H9 (cell line): ENCODE measurements around the gene ZCWPW1. TPM values are rescaled to one million over a fixed set of nuclear protein-coding genes. Genes with fewer than 3 reads are reported as not detected.

Experiments
- DNase-seq: peaks from one replicate; pipeline ENCODE4 v3.0.0-alpha.2; 2017
- H2AFZ ChIP-seq: one replicate; pipeline ENCODE4 v1.6.1; 2013; ENCODE audit warnings: mild to moderate bottlenecking, low read length, control low read depth, moderate library complexity
- H2AK5ac ChIP-seq: 2 replicates; pipeline ENCODE4 v1.6.1; 2013; ENCODE audit warnings: low read length, control low read depth, mixed read lengths; ENCODE audit not compliant: insufficient read length
- H2BK120ac ChIP-seq: one replicate; pipeline ENCODE4 v1.6.1; 2013; ENCODE audit warnings: low read depth, mild to moderate bottlenecking, low read length, control low read depth, inconsistent platforms; ENCODE audit not compliant: poor library complexity, severe bottlenecking
- H2BK12ac ChIP-seq: 2 replicates; pipeline ENCODE4 v1.6.1; 2013; ENCODE audit warnings: low read length, control low read depth, mixed read lengths, low read depth; ENCODE audit not compliant: insufficient read length
- H2BK15ac ChIP-seq: 2 replicates; pipeline ENCODE4 v1.6.1; 2013; ENCODE audit warnings: low read depth, low read length, control low read depth
- H2BK20ac ChIP-seq: one replicate; pipeline ENCODE4 v1.6.1; 2013; ENCODE audit warnings: low read depth, mild to moderate bottlenecking, low read length, control low read depth, inconsistent platforms; ENCODE audit not compliant: poor library complexity, severe bottlenecking
- H2BK5ac ChIP-seq: 2 replicates; pipeline ENCODE4 v1.6.1; 2013; ENCODE audit warnings: low read length, control low read depth, mixed read lengths; ENCODE audit not compliant: insufficient read length
- H3K14ac ChIP-seq: 2 replicates; pipeline ENCODE4 v1.6.1; 2013; ENCODE audit warnings: low read length, control low read depth; ENCODE audit not compliant: insufficient read depth
- H3K18ac ChIP-seq: 2 replicates; pipeline ENCODE4 v1.6.1; 2013; ENCODE audit warnings: low read depth, mild to moderate bottlenecking, mixed read lengths, low read length, control low read depth; ENCODE audit not compliant: insufficient read length
- H3K23ac ChIP-seq: 2 replicates; pipeline ENCODE4 v1.6.1; 2013; ENCODE audit warnings: low read length, control low read depth, mixed read lengths, low read depth; ENCODE audit not compliant: insufficient read length
- H3K23me2 ChIP-seq: 2 replicates; pipeline ENCODE4 v1.6.1; 2013; ENCODE audit warnings: low read depth, mild to moderate bottlenecking, mixed read lengths, low read length, control low read depth; ENCODE audit not compliant: insufficient read length, poor library complexity, severe bottlenecking
- H3K27ac ChIP-seq: 2 replicates; pipeline ENCODE4 v1.5.1; 2013; ENCODE audit warnings: low read length, control low read depth, mixed read lengths, low read depth; ENCODE audit not compliant: insufficient read length
- H3K27me3 ChIP-seq: 2 replicates; pipeline ENCODE4 v1.6.1; 2013; ENCODE audit warnings: low read length, control low read depth, inconsistent platforms; ENCODE audit not compliant: insufficient read depth
- H3K4ac ChIP-seq: 2 replicates; pipeline ENCODE4 v1.6.1; 2013; ENCODE audit warnings: low read depth, mild to moderate bottlenecking, control low read depth, inconsistent platforms, low read length, moderate library complexity
- H3K4me1 ChIP-seq: 2 replicates; pipeline ENCODE4 v1.6.1; 2013; ENCODE audit warnings: low read length, control low read depth, inconsistent platforms; ENCODE audit not compliant: insufficient read depth
- H3K4me2 ChIP-seq: 2 replicates; pipeline ENCODE4 v1.6.1; 2013; ENCODE audit warnings: low read length, control low read depth, mixed read lengths; ENCODE audit not compliant: insufficient read length, insufficient read depth
- H3K56ac ChIP-seq: 2 replicates; pipeline ENCODE4 v1.6.1; 2013; ENCODE audit warnings: low read depth, mild to moderate bottlenecking, mixed read lengths, low read length, control low read depth; ENCODE audit not compliant: insufficient read length
- H3K79me1 ChIP-seq: 2 replicates; pipeline ENCODE4 v1.6.1; 2013; ENCODE audit warnings: low read depth, mild to moderate bottlenecking, moderate library complexity, low read length, control low read depth, inconsistent platforms; ENCODE audit not compliant: insufficient read depth, poor library complexity, severe bottlenecking
- H3K79me2 ChIP-seq: 2 replicates; pipeline ENCODE4 v1.6.1; 2013; ENCODE audit warnings: low read length, control low read depth, inconsistent platforms; ENCODE audit not compliant: insufficient read depth
- H3K9ac ChIP-seq: 2 replicates; pipeline ENCODE4 v1.6.1; 2013; ENCODE audit warnings: low read length, control low read depth, mixed read lengths; ENCODE audit not compliant: insufficient read length; ENCODE audit errors: extremely low read depth
- H3K9me3 ChIP-seq: one replicate; pipeline ENCODE4 v1.6.1; 2013; ENCODE audit warnings: low read depth, low read length, inconsistent platforms; ENCODE audit not compliant: control insufficient read depth
- H3T11ph ChIP-seq: one replicate; pipeline ENCODE4 v1.6.1; 2013; ENCODE audit warnings: mild to moderate bottlenecking, low read length, control low read depth, inconsistent platforms
- H4K20me1 ChIP-seq: one replicate; pipeline ENCODE4 v1.6.1; 2013; ENCODE audit not compliant: control insufficient read depth, insufficient read length, insufficient read depth
- H4K5ac ChIP-seq: 2 replicates; pipeline ENCODE4 v1.6.1; 2013; ENCODE audit warnings: low read depth, mild to moderate bottlenecking, mixed read lengths, low read length, control low read depth; ENCODE audit not compliant: insufficient read length
- H4K8ac ChIP-seq: replicated peaks from 2 replicates; pipeline ENCODE4 v1.6.1; 2013; ENCODE audit warnings: low read length, control low read depth, mixed read lengths, low read depth; ENCODE audit not compliant: insufficient read length
- H4K91ac ChIP-seq: 2 replicates; pipeline ENCODE4 v1.6.1; 2013; ENCODE audit warnings: low read depth, mild to moderate bottlenecking, moderate library complexity, mixed read lengths, low read length, control low read depth; ENCODE audit not compliant: insufficient read length
- H3K27ac Mint-ChIP-seq, 3 experiments: 2 replicates in 2 of 3; 3 replicates in 1 of 3; pipeline ENCODE4 v1.8.0; 2020 to 2021; ENCODE audit warnings: mixed read lengths in 3 of 3, mild to moderate bottlenecking in 1 of 3, moderate library complexity in 1 of 3
- H3K27me3 Mint-ChIP-seq: 2 replicates; pipeline ENCODE4 v1.8.0; 2021; ENCODE audit warnings: low read depth, mild to moderate bottlenecking, moderate library complexity, mixed read lengths
- H3K36me3 Mint-ChIP-seq, 3 experiments: 2 replicates in 2 of 3; 3 replicates in 1 of 3; pipeline ENCODE4 v1.8.0; 2020 to 2021; ENCODE audit warnings: low read depth in 3 of 3, mixed read lengths in 3 of 3; ENCODE audit not compliant: insufficient read depth in 1 of 3
- H3K4me1 Mint-ChIP-seq, 2 experiments: 2 replicates each; pipeline ENCODE4 v1.8.0; 2020; ENCODE audit warnings: mixed read lengths in 2 of 2
- H3K4me3 Mint-ChIP-seq, 2 experiments: 2 replicates in 1 of 2; 3 replicates in 1 of 2; pipeline ENCODE4 v1.8.0; 2020 to 2021; ENCODE audit warnings: mild to moderate bottlenecking in 2 of 2, mixed read lengths in 2 of 2, moderate library complexity in 1 of 2
- H3K9me3 Mint-ChIP-seq, 2 experiments: 2 replicates in 1 of 2; 3 replicates in 1 of 2; pipeline ENCODE4 v1.8.0; 2020; ENCODE audit warnings: mild to moderate bottlenecking in 2 of 2, mixed read lengths in 2 of 2, moderate library complexity in 1 of 2
- WGBS: extraction: QIAGEN DNeasy Blood & Tissue Kit; methylation state at CpG from one replicate; pipeline ENCODE4 v1.1.7; 2013; ENCODE audit warnings: missing lambda C conversion rate, low lambda C conversion rate, mixed read lengths; ENCODE audit not compliant: insufficient read length; ENCODE audit errors: extremely low coverage; 5-methylcytosine and 5-hydroxymethylcytosine counted together
- total RNA-seq: library from RNA; stranded (reverse); gene quantifications from 2 replicates; pipeline ENCODE4 v1.2.1, GENCODE V29; 2021
- TF ChIP-seq, protein P1 (sequence below): fragments of 200-600 bp; sonication (generic); conservative IDR thresholded peaks from 3 replicates; pipeline ENCODE4 v1.8.0; 2021; ENCODE audit warnings: antibody characterized with exemption, mild to moderate bottlenecking

The ZCWPW1 gene
- total RNA-seq, 1 experiment from 2014 or later, result 1.1 TPM

GRCh38 chr7:100400656-100401055, 27.8 kb downstream of the ZCWPW1 start:
- peaks cover 2% of the 10 kb centered on the region for H3K23me2 ChIP-seq
- H2BK15ac ChIP-seq, result no peak overlapping the region
- no peak overlapping the region for H4K8ac ChIP-seq
- H2BK5ac ChIP-seq, result no peak overlapping the region
- no peak overlapping the region for H3K18ac ChIP-seq
- no peak overlapping the region for H3T11ph ChIP-seq
- no peak overlapping the region for H3K9ac ChIP-seq
- H3K14ac ChIP-seq, result no peak overlapping the region
- no peak overlapping the region for H2BK20ac ChIP-seq
- peaks cover 47% of the 10 kb centered on the region for H3K27me3 Mint-ChIP-seq
- TF ChIP-seq, protein P1, sequence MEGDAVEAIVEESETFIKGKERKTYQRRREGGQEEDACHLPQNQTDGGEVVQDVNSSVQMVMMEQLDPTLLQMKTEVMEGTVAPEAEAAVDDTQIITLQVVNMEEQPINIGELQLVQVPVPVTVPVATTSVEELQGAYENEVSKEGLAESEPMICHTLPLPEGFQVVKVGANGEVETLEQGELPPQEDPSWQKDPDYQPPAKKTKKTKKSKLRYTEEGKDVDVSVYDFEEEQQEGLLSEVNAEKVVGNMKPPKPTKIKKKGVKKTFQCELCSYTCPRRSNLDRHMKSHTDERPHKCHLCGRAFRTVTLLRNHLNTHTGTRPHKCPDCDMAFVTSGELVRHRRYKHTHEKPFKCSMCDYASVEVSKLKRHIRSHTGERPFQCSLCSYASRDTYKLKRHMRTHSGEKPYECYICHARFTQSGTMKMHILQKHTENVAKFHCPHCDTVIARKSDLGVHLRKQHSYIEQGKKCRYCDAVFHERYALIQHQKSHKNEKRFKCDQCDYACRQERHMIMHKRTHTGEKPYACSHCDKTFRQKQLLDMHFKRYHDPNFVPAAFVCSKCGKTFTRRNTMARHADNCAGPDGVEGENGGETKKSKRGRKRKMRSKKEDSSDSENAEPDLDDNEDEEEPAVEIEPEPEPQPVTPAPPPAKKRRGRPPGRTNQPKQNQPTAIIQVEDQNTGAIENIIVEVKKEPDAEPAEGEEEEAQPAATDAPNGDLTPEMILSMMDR, result peak; percentile 56; the same call in 2 of the 3 replicates
- H3K36me3 Mint-ChIP-seq, result no peaks in the 10 kb centered on the region
- no peaks in the 10 kb centered on the region for H3K79me1 ChIP-seq
- no peak overlapping the region for H4K91ac ChIP-seq
- H3K4me3 Mint-ChIP-seq, result no peak overlapping the region; a peak in 1 of 5 replicates
- no peak overlapping the region for H2AK5ac ChIP-seq
- H4K20me1 ChIP-seq, result no peaks in the 10 kb centered on the region
- no peak overlapping the region for H3K4ac ChIP-seq
- no peak overlapping the region for H3K23ac ChIP-seq
- H3K9me3 ChIP-seq, result no peaks in the 10 kb centered on the region
- no peak overlapping the region for H2AFZ ChIP-seq
- no peaks in the 10 kb centered on the region for H3K9me3 Mint-ChIP-seq
- no peaks in the 10 kb centered on the region for H3K27me3 ChIP-seq
- no peak overlapping the region for H3K4me2 ChIP-seq
- no peak overlapping the region for H2BK120ac ChIP-seq
- peaks cover 16 to 28% of the 10 kb centered on the region in 2 experiments for H3K4me1 Mint-ChIP-seq
- H3K27ac ChIP-seq, result no peak overlapping the region
- no peak overlapping the region for H4K5ac ChIP-seq
- no peak overlapping the region for H2BK12ac ChIP-seq
- no CpG with 5 or more reads among the region's 11 CpGs for WGBS
- H3K4me1 ChIP-seq, result no peaks in the 10 kb centered on the region
- H3K56ac ChIP-seq, result no peak overlapping the region
- H3K27ac Mint-ChIP-seq, result 0 out of 7 replicates have a peak overlapping the region, but pooled peaks of 1 of the 3 experiments have one; percentile 28
- peak; percentile 76 for DNase-seq
- no peaks in the 10 kb centered on the region for H3K79me2 ChIP-seq
